Naive thymus-derived CD4-positive, alpha-beta T cell (primary cell): ENCODE measurements around the gene EPB41L1. TPM values are rescaled to one million over a fixed set of nuclear protein-coding genes. Genes with fewer than 3 reads are reported as not detected.

Source experiments
- ATAC-seq: fragments of 150-1000 bp; cut with Tn5 transposase; 2 replicates; pipeline ENCODE4 v1.10.0; 2021; ENCODE audit warnings: mild to moderate bottlenecking, moderate library complexity
- CTCF ChIA-PET: fragments of 350-600 bp; sonication (Branson Sonifier 250); formaldehyde crosslinking; loops from one replicate; lab custom pipeline; 2021; ENCODE audit warnings: antibody characterized with exemption; lab: Charles Lee
- POLR2A ChIA-PET: fragments of 350-600 bp; sonication (Branson Sonifier 250); formaldehyde crosslinking; loops from one replicate; lab custom pipeline; 2021; ENCODE audit warnings: antibody characterized with exemption, inconsistent platforms; lab: Charles Lee
- DNase-seq, 9 donors: peaks; one replicate each; pipeline versions ENCODE4 v3.0.0 to v3.0.0-alpha.2; 2020 to 2022; ENCODE audit warnings: mixed read lengths in 1 of 9
- H3K27ac ChIP-seq: one replicate; pipeline ENCODE4 v1.7.0; 2013; ENCODE audit warnings: mild to moderate bottlenecking, low read depth, low read length, moderate library complexity
- H3K27me3 ChIP-seq, 2 donors: one replicate each; pipeline ENCODE4 v1.7.0; 2013; ENCODE audit warnings: low read length in 2 of 2, mild to moderate bottlenecking in 2 of 2, moderate library complexity in 2 of 2; ENCODE audit not compliant: control insufficient read depth in 2 of 2, insufficient read depth in 2 of 2
- H3K36me3 ChIP-seq, 3 experiments: 1 replicate in 2 of 3; 2 replicates in 1 of 3; pipeline ENCODE4 v1.7.0; 2013; ENCODE audit warnings: low read length in 3 of 3, mild to moderate bottlenecking in 3 of 3, moderate library complexity in 1 of 3; ENCODE audit not compliant: insufficient read depth in 3 of 3, control insufficient read depth in 2 of 3
- H3K4me1 ChIP-seq, 2 donors: one replicate each; pipeline ENCODE4 v1.7.0; 2013; ENCODE audit warnings: low read length in 2 of 2, mild to moderate bottlenecking in 2 of 2, moderate library complexity in 1 of 2; ENCODE audit not compliant: control insufficient read depth in 2 of 2, insufficient read depth in 2 of 2
- H3K4me3 ChIP-seq: 2 replicates; pipeline ENCODE4 v1.7.0; 2013; ENCODE audit warnings: mild to moderate bottlenecking, low read length
- H3K9me3 ChIP-seq, 3 experiments: 1 replicate in 2 of 3; 2 replicates in 1 of 3; pipeline ENCODE4 v1.7.0; 2013; ENCODE audit warnings: low read length in 3 of 3; ENCODE audit not compliant: control insufficient read depth in 2 of 3
- H3K27ac Mint-ChIP-seq, 9 donors: one replicate each; pipeline ENCODE4 v1.8.0; 2020 to 2022; ENCODE audit warnings: mixed read lengths in 9 of 9, mild to moderate bottlenecking in 8 of 9, moderate library complexity in 5 of 9, inconsistent platforms in 2 of 9
- H3K27me3 Mint-ChIP-seq, 5 donors: one replicate each; pipeline ENCODE4 v1.8.0; 2021 to 2022; ENCODE audit warnings: mixed read lengths in 5 of 5, mild to moderate bottlenecking in 1 of 5
- H3K36me3 Mint-ChIP-seq, 5 donors: one replicate each; pipeline ENCODE4 v1.8.0; 2020 to 2022; ENCODE audit warnings: mixed read lengths in 5 of 5, mild to moderate bottlenecking in 3 of 5, inconsistent platforms in 1 of 5
- H3K4me1 Mint-ChIP-seq, 7 donors: one replicate each; pipeline ENCODE4 v1.8.0; 2020 to 2022; ENCODE audit warnings: mixed read lengths in 7 of 7, mild to moderate bottlenecking in 3 of 7, inconsistent platforms in 1 of 7
- H3K4me3 Mint-ChIP-seq, 10 donors: one replicate each; pipeline ENCODE4 v1.8.0; 2020 to 2022; ENCODE audit warnings: mild to moderate bottlenecking in 10 of 10, mixed read lengths in 10 of 10, moderate library complexity in 6 of 10, inconsistent platforms in 2 of 10
- H3K9me3 Mint-ChIP-seq, 11 donors: one replicate each; pipeline ENCODE4 v1.8.0; 2020 to 2022; ENCODE audit warnings: mixed read lengths in 11 of 11, mild to moderate bottlenecking in 4 of 11, inconsistent platforms in 1 of 11, moderate library complexity in 1 of 11
- intact Hi-C, 2 donors: fragments of 100-400 bp; cut with micrococcal nuclease; formaldehyde crosslinking; loops; one replicate each; pipeline ENCODE4 v1.15.1; 2023
- polyA plus RNA-seq, 2 donors: library from polyadenylated mRNA; unstranded; fragments of 300-500 nt; fragmentation: Illumina TruSeq; gene quantifications; one replicate each; pipeline ENCODE4 v1.2.3, GENCODE V29; 2021
- total RNA-seq, 6 experiments: library from RNA in 5 of 6; stranded (reverse) in 5 of 6; gene quantifications; 1 replicate in 5 of 6; 2 replicates in 1 of 6; pipeline ENCODE4 v1.2.3 and lab custom pipeline; 2021 to 2026

Gene EPB41L1
- total and polyA plus RNA-seq, 7 experiments from 2014 or later = 0.05 to 0.81 (median 0.66) TPM; not detected in 2

DNA sequence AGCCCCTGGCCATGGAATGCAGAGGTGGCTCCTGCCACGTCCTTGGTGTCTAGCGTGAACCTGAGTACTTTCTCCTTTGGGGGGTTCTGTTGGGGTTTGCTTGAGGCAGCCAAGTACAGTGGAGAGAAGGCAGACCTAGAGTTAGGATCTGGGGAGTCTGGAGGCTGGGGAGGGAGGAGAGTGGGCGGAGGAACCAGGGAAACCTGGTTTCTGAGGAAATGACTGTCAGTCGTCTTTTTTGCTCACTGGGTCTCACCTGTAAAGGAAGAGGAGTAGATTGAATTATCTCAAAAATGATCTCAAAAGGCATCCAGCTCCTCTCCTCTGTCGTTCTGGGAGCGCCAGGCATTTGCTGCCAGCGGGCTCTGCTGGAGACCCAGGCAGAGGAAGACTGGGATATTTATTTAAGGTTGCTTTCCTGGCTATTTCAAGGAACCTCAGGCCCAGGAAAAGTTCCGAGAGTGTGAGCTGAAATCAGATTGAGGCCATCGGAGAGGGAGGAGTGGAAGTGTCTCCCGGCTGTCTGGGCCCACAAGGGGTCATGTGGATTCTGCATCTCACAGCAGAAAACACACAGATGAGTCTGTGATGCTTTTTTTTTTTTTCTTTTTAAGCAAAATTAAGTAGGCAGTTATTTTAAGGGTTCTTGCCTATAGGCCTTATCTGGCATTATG lies 16.1 kb downstream of the EPB41L1 start:
- intact Hi-C loops = no loop called here

DNA sequence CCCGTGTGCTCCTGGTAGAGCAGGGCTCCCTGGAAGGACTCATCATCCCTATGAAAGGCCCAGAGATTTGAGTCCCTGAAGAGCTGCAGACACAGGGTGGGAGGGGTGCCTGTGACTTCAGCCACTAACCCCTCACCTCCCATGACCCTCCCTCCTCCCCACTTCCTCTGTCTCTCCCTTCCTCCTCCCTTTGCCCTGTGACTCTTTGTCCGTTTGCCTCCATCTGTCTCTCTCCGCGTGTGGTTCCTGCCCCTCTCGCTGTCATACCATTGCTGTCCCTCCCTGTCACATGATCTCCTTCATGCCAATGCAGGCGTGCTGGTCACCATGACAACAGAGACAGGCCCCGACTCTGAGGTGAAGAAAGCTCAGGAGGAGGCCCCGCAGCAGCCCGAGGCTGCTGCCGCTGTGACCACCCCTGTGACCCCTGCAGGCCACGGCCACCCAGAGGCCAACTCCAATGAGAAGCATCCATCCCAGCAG lies 19.0 kb downstream of the EPB41L1 start:
- Histone ChIP-seq H3K9me3 (no peaks in the 10 kb centered on the region), H3K36me3 (no peaks in the 10 kb centered on the region), H3K27ac (no peak overlapping the region), H3K4me3 (no peak overlapping the region), H3K27me3 (no peaks in the 10 kb centered on the region), H3K4me1 (no peaks in the 10 kb centered on the region)
- H3K27ac Mint-ChIP-seq = no peak overlapping the region
- ATAC-seq (peak; percentile 57), DNase-seq (peak in 2 of 9 donors; percentile 17 to 20)
- peaks cover 0 to 10% (median 5%) of the 10 kb centered on the region in 7 donors for H3K4me1 Mint-ChIP-seq
- peaks cover 0 to 9% (median 0%) of the 10 kb centered on the region in 5 donors for H3K27me3 Mint-ChIP-seq
- peak overlapping the region in 2 of 10 donors; percentile 1 to 37 for H3K4me3 Mint-ChIP-seq
- ChIA-PET CTCF (no interaction called here), POLR2A (no interaction called here)
- no peaks in the 10 kb centered on the region for H3K9me3 Mint-ChIP-seq
- no peaks in the 10 kb centered on the region for H3K36me3 Mint-ChIP-seq
- intact Hi-C loops = no loop called here

More for the DNA sequence above, 16.1 kb downstream of the EPB41L1 start:
- Histone ChIP-seq H3K27ac (no peak overlapping the region), H3K9me3 (no peaks in the 10 kb centered on the region), H3K4me3 (no peak overlapping the region), H3K27me3 (no peaks in the 10 kb centered on the region), H3K4me1 (no peaks in the 10 kb centered on the region), H3K36me3 (no peaks in the 10 kb centered on the region)
- H3K27me3 Mint-ChIP-seq = peaks cover 0 to 9% (median 6%) of the 10 kb centered on the region in 5 donors
- H3K9me3 Mint-ChIP-seq = no peaks in the 10 kb centered on the region
- DNase-seq = no peak
- ChIA-PET CTCF (interaction anchor here (0.6 kb wide), 1 partner anchor 723 kb away, joined by 3 read pairs; no protein-coding TSS in a partner anchor), POLR2A (no interaction called here)
- H3K4me3 Mint-ChIP-seq = no peak overlapping the region
- H3K4me1 Mint-ChIP-seq = peaks cover 0 to 10% (median 5%) of the 10 kb centered on the region in 7 donors
- H3K27ac Mint-ChIP-seq = no peak overlapping the region
- ATAC-seq = no peak
- H3K36me3 Mint-ChIP-seq = no peaks in the 10 kb centered on the region

DNA sequence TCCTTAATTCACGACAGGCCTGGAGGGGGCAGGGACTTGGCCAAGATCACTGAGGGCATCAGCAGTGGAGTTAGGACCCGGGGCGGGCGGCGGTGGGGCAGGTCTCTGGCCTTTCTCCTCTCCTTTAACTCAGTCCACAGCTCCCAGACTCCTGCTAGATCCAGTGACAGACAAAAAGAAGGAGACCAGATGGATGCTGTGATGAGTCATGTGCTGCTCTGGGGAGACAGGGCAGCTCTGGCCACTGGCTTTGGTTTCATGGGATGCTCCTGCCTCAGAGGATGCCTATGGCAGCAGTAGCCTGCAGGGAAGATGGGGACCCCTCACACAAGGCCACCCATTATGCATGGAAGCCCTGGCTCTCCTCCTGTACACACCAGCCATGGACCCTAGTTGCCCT lies 20.5 kb downstream of the EPB41L1 start:
- DNase-seq (no peak), ATAC-seq (no peak)
- peaks cover 0 to 10% (median 5%) of the 10 kb centered on the region in 7 donors for H3K4me1 Mint-ChIP-seq
- H3K27ac ChIP-seq = no peak overlapping the region
- no peaks in the 10 kb centered on the region for H3K36me3 ChIP-seq
- no peak overlapping the region for H3K4me3 Mint-ChIP-seq
- H3K9me3 ChIP-seq = no peaks in the 10 kb centered on the region
- peaks cover 0 to 9% (median 0%) of the 10 kb centered on the region in 5 donors for H3K27me3 Mint-ChIP-seq
- no peaks in the 10 kb centered on the region for H3K4me1 ChIP-seq
- no peak overlapping the region for H3K4me3 ChIP-seq
- intact Hi-C loops = no loop called here
- no peaks in the 10 kb centered on the region for H3K27me3 ChIP-seq
- ChIA-PET POLR2A (no interaction called here), CTCF (interaction anchor here (0.7 kb wide), 1 partner anchor 443 kb away, joined by 3 read pairs; no protein-coding TSS in a partner anchor)
- H3K27ac Mint-ChIP-seq = no peak overlapping the region
- no peaks in the 10 kb centered on the region for H3K9me3 Mint-ChIP-seq
- H3K36me3 Mint-ChIP-seq = no peaks in the 10 kb centered on the region

- Histone ChIP-seq H3K27ac (no peak overlapping the region), H3K4me3 (no peak overlapping the region), H3K9me3 (no peaks in the 10 kb centered on the region), H3K36me3 (no peaks in the 10 kb centered on the region), H3K4me1 (no peaks in the 10 kb centered on the region), H3K27me3 (no peaks in the 10 kb centered on the region)
- ChIA-PET POLR2A (no interaction called here), CTCF (no interaction called here)
- Mint-ChIP-seq H3K27ac (no peak overlapping the region), H3K27me3 (peaks cover 0 to 9% (median 0%) of the 10 kb centered on the region in 5 donors), H3K4me1 (peaks cover 0 to 10% (median 5%) of the 10 kb centered on the region in 7 donors), H3K9me3 (no peaks in the 10 kb centered on the region), H3K4me3 (no peak overlapping the region), H3K36me3 (no peaks in the 10 kb centered on the region)
- intact Hi-C loops = no loop called here
- ATAC-seq = no peak
- DNase-seq = no peak
Measured at GRCh38 chr20:36175475-36175995, 21.0 kb downstream of the EPB41L1 start.

DNA sequence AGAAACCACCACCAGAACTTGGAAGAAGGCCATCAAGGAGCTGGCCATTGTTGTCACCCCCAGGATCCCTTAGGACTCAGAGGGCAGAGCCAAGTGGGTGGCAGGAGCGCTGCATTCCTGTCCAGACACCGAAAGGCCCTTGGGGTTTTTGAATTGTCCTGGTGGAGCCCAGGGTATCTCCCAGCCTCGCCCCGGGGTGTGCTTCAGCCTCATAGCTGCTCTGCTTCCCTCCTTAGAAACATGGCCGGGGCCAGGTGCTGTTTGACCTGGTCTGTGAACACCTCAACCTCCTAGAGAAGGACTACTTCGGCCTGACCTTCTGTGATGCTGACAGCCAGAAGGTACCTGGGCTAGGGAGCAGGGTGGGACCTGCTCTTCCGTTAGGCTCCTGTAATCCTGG lies 23.2 kb downstream of the EPB41L1 start:
- H3K4me1 Mint-ChIP-seq = peaks cover 0 to 10% (median 5%) of the 10 kb centered on the region in 7 donors
- Histone ChIP-seq H3K9me3 (no peaks in the 10 kb centered on the region), H3K27me3 (no peaks in the 10 kb centered on the region), H3K36me3 (no peaks in the 10 kb centered on the region), H3K4me3 (no peak overlapping the region), H3K4me1 (no peaks in the 10 kb centered on the region), H3K27ac (no peak overlapping the region)
- ATAC-seq (no peak), DNase-seq (no peak)
- peaks cover 0 to 7% (median 0%) of the 10 kb centered on the region in 5 donors for H3K27me3 Mint-ChIP-seq
- CTCF ChIA-PET = no interaction called here
- POLR2A ChIA-PET = no interaction called here
- no peak overlapping the region for H3K4me3 Mint-ChIP-seq
- H3K27ac Mint-ChIP-seq = no peak overlapping the region
- intact Hi-C loops = no loop called here
- H3K9me3 Mint-ChIP-seq = no peaks in the 10 kb centered on the region
- H3K36me3 Mint-ChIP-seq = no peaks in the 10 kb centered on the region

DNA sequence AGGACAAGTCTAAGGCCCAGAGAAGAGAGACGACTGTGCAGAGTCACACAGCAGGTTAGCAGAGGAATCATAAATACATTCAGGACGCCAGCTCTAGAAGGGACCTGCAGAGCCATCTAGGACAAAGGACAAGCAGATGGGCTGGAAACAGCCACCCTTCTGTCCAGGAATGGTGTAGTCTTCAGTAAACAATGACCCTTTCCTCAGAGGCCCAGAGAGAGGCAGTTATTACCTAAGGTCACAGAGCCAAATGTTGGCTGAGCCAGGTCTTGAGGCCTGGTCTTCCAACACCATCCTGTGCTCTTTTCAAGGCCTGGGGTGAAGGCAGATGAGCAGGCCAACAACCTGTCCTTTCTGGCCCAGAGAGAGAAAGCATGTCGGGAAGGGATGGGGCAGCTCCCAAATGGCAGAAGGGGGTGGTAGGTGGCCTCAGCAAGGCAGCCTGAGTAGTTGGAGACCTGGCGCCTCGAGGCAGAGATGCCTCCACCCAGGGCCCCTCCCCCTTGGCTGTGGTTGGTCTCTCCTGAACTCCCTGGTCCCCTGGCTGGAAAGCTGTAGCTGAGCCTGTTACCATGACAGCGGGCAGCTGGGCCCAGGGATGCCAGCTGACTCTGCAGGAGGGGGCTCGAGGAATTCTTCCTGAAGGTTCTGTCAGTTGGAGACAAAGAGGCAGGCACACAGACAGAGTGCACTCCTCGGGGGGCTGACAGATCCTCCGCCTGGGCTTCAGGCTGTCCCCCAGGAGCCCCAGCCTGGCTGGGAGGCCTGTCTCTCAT lies 24.8 kb downstream of the EPB41L1 start:
- Mint-ChIP-seq H3K4me1 (no peaks in the 10 kb centered on the region), H3K9me3 (no peaks in the 10 kb centered on the region), H3K27me3 (peaks cover 0 to 2% (median 0%) of the 10 kb centered on the region in 5 donors), H3K4me3 (no peak overlapping the region), H3K36me3 (no peaks in the 10 kb centered on the region), H3K27ac (no peak overlapping the region)
- no peaks in the 10 kb centered on the region for H3K27me3 ChIP-seq
- H3K4me1 ChIP-seq = no peaks in the 10 kb centered on the region
- H3K27ac ChIP-seq = no peak overlapping the region
- no peak overlapping the region for H3K4me3 ChIP-seq
- CTCF ChIA-PET = no interaction called here
- POLR2A ChIA-PET = no interaction called here
- H3K9me3 ChIP-seq = no peaks in the 10 kb centered on the region
- DNase-seq (no peak), ATAC-seq (no peak)
- H3K36me3 ChIP-seq = no peaks in the 10 kb centered on the region
- intact Hi-C loops = no loop called here
